ENCODE measurements around the gene PRPS1L1.

PRPS1L1 gene

GRCh38 chr7:18045171-18045570 is 17.5 kb upstream of the PRPS1L1 start:
- no peaks in the 10 kb centered on the region for H3K4me1 ChIP-seq (ENCODE audit: control insufficient read depth, insufficient read depth, low read length, poor library complexity, severe bottlenecking)
- H3K27ac ChIP-seq (ENCODE audit: insufficient read depth, low read length, poor library complexity, severe bottlenecking), result no peak overlapping the region
- H3K9me3 ChIP-seq (ENCODE audit: control insufficient read depth, low read length), result no peaks in the 10 kb centered on the region
- no peak for DNase-seq
- H3K4me3 ChIP-seq (ENCODE audit: insufficient read depth, low read depth, low read length, poor library complexity, severe bottlenecking), result no peak overlapping the region
- H3K36me3 ChIP-seq (ENCODE audit: control insufficient read depth, insufficient read depth, low read length), result no peaks in the 10 kb centered on the region
- H3K27me3 ChIP-seq (replicated peaks; ENCODE audit: control insufficient read depth, insufficient read depth, low read length, poor library complexity, severe bottlenecking), result no peaks in the 10 kb centered on the region

- H3K27ac ChIP-seq (ENCODE audit: insufficient read depth, low read length, poor library complexity, severe bottlenecking), result no peak overlapping the region
- no peaks in the 10 kb centered on the region for H3K36me3 ChIP-seq (ENCODE audit: control insufficient read depth, insufficient read depth, low read length)
- H3K27me3 ChIP-seq (replicated peaks; ENCODE audit: control insufficient read depth, insufficient read depth, low read length, poor library complexity, severe bottlenecking), result no peaks in the 10 kb centered on the region
- H3K4me1 ChIP-seq (ENCODE audit: control insufficient read depth, insufficient read depth, low read length, poor library complexity, severe bottlenecking), result no peaks in the 10 kb centered on the region
- no peak overlapping the region for H3K4me3 ChIP-seq (ENCODE audit: insufficient read depth, low read depth, low read length, poor library complexity, severe bottlenecking)
- H3K9me3 ChIP-seq (ENCODE audit: control insufficient read depth, low read length), result no peaks in the 10 kb centered on the region
- no peak for DNase-seq
These were observed 13.5 kb upstream of the PRPS1L1 start for GRCh38 chr7:18041191-18041590.

GRCh38 chr7:18040196-18040595 is 12.6 kb upstream of the PRPS1L1 start:
- DNase-seq, result no peak
- H3K4me3 ChIP-seq (ENCODE audit: insufficient read depth, low read depth, low read length, poor library complexity, severe bottlenecking), result no peak overlapping the region
- no peaks in the 10 kb centered on the region for H3K4me1 ChIP-seq (ENCODE audit: control insufficient read depth, insufficient read depth, low read length, poor library complexity, severe bottlenecking)
- no peak overlapping the region for H3K27ac ChIP-seq (ENCODE audit: insufficient read depth, low read length, poor library complexity, severe bottlenecking)
- no peaks in the 10 kb centered on the region for H3K9me3 ChIP-seq (ENCODE audit: control insufficient read depth, low read length)
- no peaks in the 10 kb centered on the region for H3K36me3 ChIP-seq (ENCODE audit: control insufficient read depth, insufficient read depth, low read length)
- H3K27me3 ChIP-seq (replicated peaks; ENCODE audit: control insufficient read depth, insufficient read depth, low read length, poor library complexity, severe bottlenecking), result no peaks in the 10 kb centered on the region

GRCh38 chr7:18038382-18038781 is 10.7 kb upstream of the PRPS1L1 start:
- no peaks in the 10 kb centered on the region for H3K27me3 ChIP-seq (replicated peaks; ENCODE audit: control insufficient read depth, insufficient read depth, low read length, poor library complexity, severe bottlenecking)
- no peak for DNase-seq
- H3K27ac ChIP-seq (ENCODE audit: insufficient read depth, low read length, poor library complexity, severe bottlenecking), result no peak overlapping the region
- H3K4me3 ChIP-seq (ENCODE audit: insufficient read depth, low read depth, low read length, poor library complexity, severe bottlenecking), result no peak overlapping the region
- no peaks in the 10 kb centered on the region for H3K36me3 ChIP-seq (ENCODE audit: control insufficient read depth, insufficient read depth, low read length)
- H3K9me3 ChIP-seq (ENCODE audit: control insufficient read depth, low read length), result no peaks in the 10 kb centered on the region
- H3K4me1 ChIP-seq (ENCODE audit: control insufficient read depth, insufficient read depth, low read length, poor library complexity, severe bottlenecking), result no peaks in the 10 kb centered on the region

- no peaks in the 10 kb centered on the region for H3K9me3 ChIP-seq (ENCODE audit: control insufficient read depth, low read length)
- no peaks in the 10 kb centered on the region for H3K27me3 ChIP-seq (replicated peaks; ENCODE audit: control insufficient read depth, insufficient read depth, low read length, poor library complexity, severe bottlenecking)
- no peak for DNase-seq
- no peaks in the 10 kb centered on the region for H3K4me1 ChIP-seq (ENCODE audit: control insufficient read depth, insufficient read depth, low read length, poor library complexity, severe bottlenecking)
- H3K36me3 ChIP-seq (ENCODE audit: control insufficient read depth, insufficient read depth, low read length), result no peaks in the 10 kb centered on the region
- no peak overlapping the region for H3K27ac ChIP-seq (ENCODE audit: insufficient read depth, low read length, poor library complexity, severe bottlenecking)
- no peak overlapping the region for H3K4me3 ChIP-seq (ENCODE audit: insufficient read depth, low read depth, low read length, poor library complexity, severe bottlenecking)
These were observed 10.0 kb upstream of the PRPS1L1 start for GRCh38 chr7:18037609-18038008.

- H3K9me3 ChIP-seq (ENCODE audit: control insufficient read depth, low read length), result no peaks in the 10 kb centered on the region
- no peak overlapping the region for H3K27ac ChIP-seq (ENCODE audit: insufficient read depth, low read length, poor library complexity, severe bottlenecking)
- DNase-seq, result no peak
- H3K36me3 ChIP-seq (ENCODE audit: control insufficient read depth, insufficient read depth, low read length), result no peaks in the 10 kb centered on the region
- H3K27me3 ChIP-seq (replicated peaks; ENCODE audit: control insufficient read depth, insufficient read depth, low read length, poor library complexity, severe bottlenecking), result no peaks in the 10 kb centered on the region
- no peaks in the 10 kb centered on the region for H3K4me1 ChIP-seq (ENCODE audit: control insufficient read depth, insufficient read depth, low read length, poor library complexity, severe bottlenecking)
- no peak overlapping the region for H3K4me3 ChIP-seq (ENCODE audit: insufficient read depth, low read depth, low read length, poor library complexity, severe bottlenecking)
These were observed 9.1 kb upstream of the PRPS1L1 start for GRCh38 chr7:18036783-18037182.

- Histone ChIP-seq H3K27me3 (replicated peaks; ENCODE audit: control insufficient read depth, insufficient read depth, low read length, poor library complexity, severe bottlenecking) (no peaks in the 10 kb centered on the region), H3K27ac (ENCODE audit: insufficient read depth, low read length, poor library complexity, severe bottlenecking) (no peak overlapping the region), H3K4me3 (ENCODE audit: insufficient read depth, low read depth, low read length, poor library complexity, severe bottlenecking) (no peak overlapping the region), H3K36me3 (ENCODE audit: control insufficient read depth, insufficient read depth, low read length) (no peaks in the 10 kb centered on the region), H3K4me1 (ENCODE audit: control insufficient read depth, insufficient read depth, low read length, poor library complexity, severe bottlenecking) (no peaks in the 10 kb centered on the region), H3K9me3 (ENCODE audit: control insufficient read depth, low read length) (no peaks in the 10 kb centered on the region)
- DNase-seq, result no peak
These were observed 3.1 kb upstream of the PRPS1L1 start for GRCh38 chr7:18030758-18031157.

GRCh38 chr7:18020138-18020715 is 7.4 kb downstream of the PRPS1L1 start:
- no peak for DNase-seq
- Histone ChIP-seq H3K9me3 (ENCODE audit: control insufficient read depth, low read length) (no peaks in the 10 kb centered on the region), H3K4me1 (ENCODE audit: control insufficient read depth, insufficient read depth, low read length, poor library complexity, severe bottlenecking) (no peaks in the 10 kb centered on the region), H3K27me3 (replicated peaks; ENCODE audit: control insufficient read depth, insufficient read depth, low read length, poor library complexity, severe bottlenecking) (no peaks in the 10 kb centered on the region), H3K27ac (ENCODE audit: insufficient read depth, low read length, poor library complexity, severe bottlenecking) (no peak overlapping the region), H3K36me3 (ENCODE audit: control insufficient read depth, insufficient read depth, low read length) (no peaks in the 10 kb centered on the region), H3K4me3 (ENCODE audit: insufficient read depth, low read depth, low read length, poor library complexity, severe bottlenecking) (no peak overlapping the region)

GRCh38 chr7:18019555-18019954 is 8.1 kb downstream of the PRPS1L1 start:
- H3K27me3 ChIP-seq (replicated peaks; ENCODE audit: control insufficient read depth, insufficient read depth, low read length, poor library complexity, severe bottlenecking), result no peaks in the 10 kb centered on the region
- H3K9me3 ChIP-seq (ENCODE audit: control insufficient read depth, low read length), result no peaks in the 10 kb centered on the region
- no peak overlapping the region for H3K4me3 ChIP-seq (ENCODE audit: insufficient read depth, low read depth, low read length, poor library complexity, severe bottlenecking)
- H3K27ac ChIP-seq (ENCODE audit: insufficient read depth, low read length, poor library complexity, severe bottlenecking), result no peak overlapping the region
- no peak for DNase-seq
- H3K36me3 ChIP-seq (ENCODE audit: control insufficient read depth, insufficient read depth, low read length), result no peaks in the 10 kb centered on the region
- H3K4me1 ChIP-seq (ENCODE audit: control insufficient read depth, insufficient read depth, low read length, poor library complexity, severe bottlenecking), result no peaks in the 10 kb centered on the region

GRCh38 chr7:18018296-18019215 is 9.1 kb downstream of the PRPS1L1 start:
- Histone ChIP-seq H3K4me1 (ENCODE audit: control insufficient read depth, insufficient read depth, low read length, poor library complexity, severe bottlenecking) (no peaks in the 10 kb centered on the region), H3K36me3 (ENCODE audit: control insufficient read depth, insufficient read depth, low read length) (no peaks in the 10 kb centered on the region), H3K9me3 (ENCODE audit: control insufficient read depth, low read length) (no peaks in the 10 kb centered on the region), H3K27ac (ENCODE audit: insufficient read depth, low read length, poor library complexity, severe bottlenecking) (no peak overlapping the region), H3K4me3 (ENCODE audit: insufficient read depth, low read depth, low read length, poor library complexity, severe bottlenecking) (no peak overlapping the region), H3K27me3 (replicated peaks; ENCODE audit: control insufficient read depth, insufficient read depth, low read length, poor library complexity, severe bottlenecking) (no peaks in the 10 kb centered on the region)
- DNase-seq, result no peak

All from effector memory CD4-positive, alpha-beta T cell (primary cell).